Measurements from ENCODE around the gene ALPP.

The ALPP gene

DNA sequence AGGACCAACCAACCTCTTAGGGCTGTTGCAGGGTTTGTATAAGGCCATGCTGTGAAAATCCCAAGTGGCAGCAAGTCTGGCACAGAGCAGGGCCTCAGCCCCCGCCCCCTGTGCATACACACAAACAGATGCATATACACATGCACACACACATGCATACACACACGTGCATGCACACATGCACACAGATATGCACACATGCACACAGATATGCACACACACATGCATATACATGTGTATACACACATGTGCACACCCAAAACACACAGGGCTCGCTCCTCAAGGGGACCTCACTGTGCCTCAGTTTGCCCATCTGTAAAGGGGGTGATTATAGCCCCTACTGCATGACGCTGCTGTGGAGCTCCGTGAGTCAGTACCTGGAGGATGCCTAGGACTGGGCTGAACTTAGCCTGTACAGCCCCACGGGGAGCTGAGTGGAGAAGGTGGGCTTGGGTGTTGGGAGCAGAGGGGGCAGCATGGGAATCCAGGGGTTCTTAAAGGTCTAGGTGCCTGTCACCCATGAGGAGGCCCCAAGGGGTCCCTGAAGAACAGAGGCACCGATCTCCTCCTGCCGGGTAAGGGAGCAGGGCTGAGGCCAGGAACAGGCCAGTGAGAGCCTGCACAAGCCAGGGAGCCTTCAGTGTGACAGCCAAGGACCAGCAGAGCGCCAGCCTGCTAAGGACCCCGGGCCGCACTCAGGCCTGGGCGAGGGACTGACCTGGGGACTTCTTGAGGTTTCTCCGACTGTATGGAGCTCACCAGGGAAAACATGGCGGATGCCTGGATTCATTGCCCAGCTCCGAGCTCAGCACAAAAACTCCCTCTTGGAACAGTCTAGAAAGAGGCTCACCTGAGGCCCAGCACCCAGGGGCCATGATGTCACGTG, 53.4 kb downstream of the ALPP start:
- DNase-seq, result no peak
